ENCODE measurements around the gene EGLN1.
"Not testable (repeated sequence)": the region's sequence is repeated elsewhere in the genome, so short reads cannot be mapped to it uniquely, and the experiment has no call there.

Gene EGLN1

GRCh38 chr1:231465051-231465450 is 43.0 kb upstream of the EGLN1 start:
- Histone ChIP-seq H3K27me3 (ENCODE audit: insufficient read depth, low read length, poor library complexity) (peaks cover 35% of the 10 kb centered on the region), H3K36me3 (ENCODE audit: insufficient read depth, low read length) (no peaks in the 10 kb centered on the region), H4K20me1 (ENCODE audit: insufficient read depth, low read length) (no peaks in the 10 kb centered on the region), H3K79me2 (ENCODE audit: insufficient read depth, low read length) (no peaks in the 10 kb centered on the region), H3K9me3 (ENCODE audit: insufficient read depth, low read length, severe bottlenecking) (peaks cover 3% of the 10 kb centered on the region), H3K9ac (ENCODE audit: low read depth, low read length) (no peak overlapping the region), H3K4me3 (ENCODE audit: low read depth in 1 of 2, low read length in 2 of 2) (no peak overlapping the region), H2AFZ (ENCODE audit: low read depth, low read length) (no peak overlapping the region), H3K4me2 (ENCODE audit: insufficient read depth, low read length) (no peak overlapping the region), H3K4me1 (ENCODE audit: insufficient read depth, low read length) (no peaks in the 10 kb centered on the region; the same call in 1 of the 2 replicates), H3K27ac (ENCODE audit: low read length) (no peak overlapping the region)
- ATAC-seq (ENCODE audit: insufficient read depth, low read depth) (no peak), DNase-seq (no peak)
- no peak for TF ChIP-seq EZH2 (IDR thresholded peaks at IDR 0.05; ENCODE audit: borderline replicate concordance, low read depth, low read length, severe bottlenecking)
- no peak for TF ChIP-seq CTCF (IDR thresholded peaks at IDR 0.05; ENCODE audit: borderline replicate concordance, extremely low read depth, low read length, poor library complexity, severe bottlenecking)

- Histone ChIP-seq H4K20me1 (ENCODE audit: insufficient read depth, low read length) (no peaks in the 10 kb centered on the region), H3K79me2 (ENCODE audit: insufficient read depth, low read length) (no peaks in the 10 kb centered on the region), H3K36me3 (ENCODE audit: insufficient read depth, low read length) (no peaks in the 10 kb centered on the region), H3K4me1 (ENCODE audit: insufficient read depth, low read length) (no peaks in the 10 kb centered on the region; the same call in 1 of the 2 replicates), H2AFZ (ENCODE audit: low read depth, low read length) (no peak overlapping the region), H3K27me3 (ENCODE audit: insufficient read depth, low read length, poor library complexity) (peaks cover 33% of the 10 kb centered on the region), H3K9me3 (ENCODE audit: insufficient read depth, low read length, severe bottlenecking) (peaks cover 3% of the 10 kb centered on the region), H3K4me2 (ENCODE audit: insufficient read depth, low read length) (no peak overlapping the region), H3K4me3 (ENCODE audit: low read depth in 1 of 2, low read length in 2 of 2) (no peak overlapping the region), H3K27ac (ENCODE audit: low read length) (no peak overlapping the region), H3K9ac (ENCODE audit: low read depth, low read length) (no peak overlapping the region)
- TF ChIP-seq CTCF (IDR thresholded peaks at IDR 0.05; ENCODE audit: borderline replicate concordance, extremely low read depth, low read length, poor library complexity, severe bottlenecking), result no peak
- no peak for TF ChIP-seq EZH2 (IDR thresholded peaks at IDR 0.05; ENCODE audit: borderline replicate concordance, low read depth, low read length, severe bottlenecking)
- no peak for DNase-seq
- ATAC-seq (ENCODE audit: insufficient read depth, low read depth), result no peak
These were observed 41.5 kb upstream of the EGLN1 start for GRCh38 chr1:231463541-231463940.

- ATAC-seq (ENCODE audit: insufficient read depth, low read depth) (peak; percentile 98), DNase-seq (peak; percentile 69)
- H3K79me2 ChIP-seq (ENCODE audit: insufficient read depth, low read length), result no peaks in the 10 kb centered on the region
- peaks cover 23% of the 10 kb centered on the region for H3K27me3 ChIP-seq (ENCODE audit: insufficient read depth, low read length, poor library complexity)
- TF ChIP-seq CTCF (IDR thresholded peaks at IDR 0.05; ENCODE audit: borderline replicate concordance, extremely low read depth, low read length, poor library complexity, severe bottlenecking) (no peak), EZH2 (IDR thresholded peaks at IDR 0.05; ENCODE audit: borderline replicate concordance, low read depth, low read length, severe bottlenecking) (no peak)
- H3K4me3 ChIP-seq (ENCODE audit: low read depth in 1 of 2, low read length in 2 of 2), result no peak overlapping the region
- no peaks in the 10 kb centered on the region for H3K36me3 ChIP-seq (ENCODE audit: insufficient read depth, low read length)
- H3K27ac ChIP-seq (ENCODE audit: low read length), result no peak overlapping the region
- H3K9me3 ChIP-seq (ENCODE audit: insufficient read depth, low read length, severe bottlenecking), result no peaks in the 10 kb centered on the region
- no peaks in the 10 kb centered on the region; the same call in 1 of the 2 replicates for H3K4me1 ChIP-seq (ENCODE audit: insufficient read depth, low read length)
- no peaks in the 10 kb centered on the region for H4K20me1 ChIP-seq (ENCODE audit: insufficient read depth, low read length)
- no peak overlapping the region for H3K4me2 ChIP-seq (ENCODE audit: insufficient read depth, low read length)
- no peak overlapping the region for H3K9ac ChIP-seq (ENCODE audit: low read depth, low read length)
- no peak overlapping the region for H2AFZ ChIP-seq (ENCODE audit: low read depth, low read length)
These were observed 38.5 kb upstream of the EGLN1 start for GRCh38 chr1:231460614-231461013.

- H3K9me3 ChIP-seq (ENCODE audit: insufficient read depth, low read length, severe bottlenecking); H3K4me3 ChIP-seq (ENCODE audit: low read depth in 1 of 2, low read length in 2 of 2); H3K27ac ChIP-seq (ENCODE audit: low read length): not testable (repeated sequence)
These were observed 37.4 kb upstream of the EGLN1 start for GRCh38 chr1:231459438-231459837.

GRCh38 chr1:231457956-231458355 is 35.9 kb upstream of the EGLN1 start:
- not testable (repeated sequence) for H4K20me1 ChIP-seq (ENCODE audit: insufficient read depth, low read length); H2AFZ ChIP-seq (ENCODE audit: low read depth, low read length); H3K4me1 ChIP-seq (ENCODE audit: insufficient read depth, low read length); H3K4me3 ChIP-seq (ENCODE audit: low read depth in 1 of 2, low read length in 2 of 2); H3K36me3 ChIP-seq (ENCODE audit: insufficient read depth, low read length); H3K27me3 ChIP-seq (ENCODE audit: insufficient read depth, low read length, poor library complexity); ATAC-seq (ENCODE audit: insufficient read depth, low read depth); H3K79me2 ChIP-seq (ENCODE audit: insufficient read depth, low read length); H3K27ac ChIP-seq (ENCODE audit: low read length); DNase-seq; H3K9me3 ChIP-seq (ENCODE audit: insufficient read depth, low read length, severe bottlenecking); H3K4me2 ChIP-seq (ENCODE audit: insufficient read depth, low read length); H3K9ac ChIP-seq (ENCODE audit: low read depth, low read length)

More at GRCh38 chr1:231459438-231459837, 37.4 kb upstream of the EGLN1 start:
- not testable (repeated sequence) for H2AFZ ChIP-seq (ENCODE audit: low read depth, low read length); H3K36me3 ChIP-seq (ENCODE audit: insufficient read depth, low read length); H3K9ac ChIP-seq (ENCODE audit: low read depth, low read length); H3K4me1 ChIP-seq (ENCODE audit: insufficient read depth, low read length); H3K4me2 ChIP-seq (ENCODE audit: insufficient read depth, low read length); H3K79me2 ChIP-seq (ENCODE audit: insufficient read depth, low read length); ATAC-seq (ENCODE audit: insufficient read depth, low read depth); DNase-seq; H4K20me1 ChIP-seq (ENCODE audit: insufficient read depth, low read length)
- H3K27me3 ChIP-seq (ENCODE audit: insufficient read depth, low read length, poor library complexity), result peaks cover 21% of the 10 kb centered on the region

GRCh38 chr1:231454133-231454532 is 32.0 kb upstream of the EGLN1 start:
- H3K4me2 ChIP-seq (ENCODE audit: insufficient read depth, low read length); H2AFZ ChIP-seq (ENCODE audit: low read depth, low read length); DNase-seq; H3K36me3 ChIP-seq (ENCODE audit: insufficient read depth, low read length); H3K4me1 ChIP-seq (ENCODE audit: insufficient read depth, low read length); H3K79me2 ChIP-seq (ENCODE audit: insufficient read depth, low read length); H3K27me3 ChIP-seq (ENCODE audit: insufficient read depth, low read length, poor library complexity); ATAC-seq (ENCODE audit: insufficient read depth, low read depth); H3K9ac ChIP-seq (ENCODE audit: low read depth, low read length); H3K9me3 ChIP-seq (ENCODE audit: insufficient read depth, low read length, severe bottlenecking); H3K27ac ChIP-seq (ENCODE audit: low read length); H4K20me1 ChIP-seq (ENCODE audit: insufficient read depth, low read length); H3K4me3 ChIP-seq (ENCODE audit: low read depth in 1 of 2, low read length in 2 of 2): not testable (repeated sequence)

Measured in DND-41 (cell line).